Body of pancreas (tissue), 4 donors: ENCODE data around the gene SPAAR.

Experiments
- CTCF ChIP-seq, 7 experiments: fragments of 450-650 bp in 4 of 7; fragments of 200-600 bp in 3 of 7; sonication (generic) in 3 of 7; IDR thresholded peaks; one replicate each; pipeline ENCODE4 v1.5.1; 2016 to 2019; ENCODE audit warnings: antibody characterized with exemption in 7 of 7
- POLR2A ChIP-seq, 3 donors: fragments of 450-650 bp; IDR thresholded peaks; one replicate each; pipeline ENCODE4 v1.6.1; 2016; ENCODE audit warnings: antibody characterized with exemption in 3 of 3, mild to moderate bottlenecking in 2 of 3

GRCh38 chr9:35954942-35955546 lies 45.8 kb downstream of the SPAAR start:
- TF ChIP-seq POLR2A (IDR thresholded peaks at IDR 0.05) (no peak), CTCF (IDR thresholded peaks at IDR 0.05) (peak; percentile 46 to 89 (median 80))
